ENCODE data around the gene MEIS2.

The MEIS2 gene

GRCh38 chr15:36917411-36918267, 182.7 kb downstream of the MEIS2 start:
- DNase-seq: no peak

- DNase-seq: no peak
Measured at GRCh38 chr15:36914960-36915808, 185.2 kb downstream of the MEIS2 start.

DNA sequence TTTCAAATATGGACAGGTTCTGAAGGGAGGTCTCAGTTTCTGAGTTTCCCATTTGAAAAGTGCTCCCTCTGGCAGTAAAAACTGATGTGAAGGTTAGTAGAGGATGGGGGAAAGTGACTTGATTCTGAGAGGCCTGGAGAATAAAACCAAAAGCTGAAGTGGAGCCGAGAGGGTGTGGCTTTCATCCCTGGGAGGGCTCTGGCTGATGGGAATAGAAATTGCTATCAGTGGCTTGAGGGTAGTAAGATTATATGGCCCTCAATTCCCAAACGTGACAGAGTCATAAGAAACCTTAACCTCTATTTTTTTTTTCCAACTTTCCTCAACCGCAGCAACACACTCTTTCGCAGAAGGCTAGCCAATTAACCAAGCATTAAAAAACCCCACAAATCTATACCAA, 185.9 kb downstream of the MEIS2 start:
- DNase-seq: no peak

- no peak for DNase-seq
Measured at GRCh38 chr15:36912311-36912712, 188.0 kb downstream of the MEIS2 start.

GRCh38 chr15:36911322-36911944, 188.9 kb downstream of the MEIS2 start:
- no peak for DNase-seq

DNA sequence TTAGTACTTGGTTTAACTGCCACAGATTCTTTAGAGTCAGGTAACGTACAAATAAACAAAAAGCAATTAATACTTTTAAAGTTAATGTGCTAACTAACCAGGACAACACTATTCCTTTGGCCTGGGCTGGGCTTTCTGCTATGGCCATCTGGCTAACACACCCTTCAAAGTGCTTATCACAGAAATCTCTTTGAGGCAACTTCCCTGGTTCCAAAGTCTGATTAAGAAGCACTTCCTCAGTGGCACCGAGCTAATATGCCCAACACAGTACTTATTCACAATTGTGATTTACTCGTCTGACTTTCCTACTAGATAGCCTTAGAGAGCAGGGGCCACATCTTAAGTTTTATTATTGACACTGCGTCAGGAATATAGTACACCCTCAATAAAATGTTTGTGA, 191.4 kb downstream of the MEIS2 start:
- no peak for DNase-seq

DNA sequence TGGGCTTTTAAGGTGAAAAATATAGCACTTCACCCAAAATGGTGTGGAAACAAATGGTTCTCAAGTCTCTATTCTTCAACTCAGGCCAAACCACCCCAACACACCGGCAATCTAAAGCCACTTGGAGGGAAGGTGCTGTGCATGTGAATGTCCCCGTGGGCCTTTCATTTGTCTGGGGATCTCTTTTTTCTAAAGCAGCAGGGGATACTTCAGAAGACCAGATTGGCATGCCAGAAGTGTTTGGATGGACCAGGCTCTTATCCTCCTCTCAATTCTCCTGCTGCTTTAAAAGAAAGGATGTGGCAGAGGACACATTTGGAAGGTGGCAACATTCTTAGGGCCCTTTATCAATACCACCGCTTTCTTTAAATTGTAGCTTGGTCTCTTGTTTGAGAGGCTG, 193.1 kb downstream of the MEIS2 start:
- DNase-seq: no peak

GRCh38 chr15:36905908-36906307, 194.4 kb downstream of the MEIS2 start:
- DNase-seq: no peak

DNA sequence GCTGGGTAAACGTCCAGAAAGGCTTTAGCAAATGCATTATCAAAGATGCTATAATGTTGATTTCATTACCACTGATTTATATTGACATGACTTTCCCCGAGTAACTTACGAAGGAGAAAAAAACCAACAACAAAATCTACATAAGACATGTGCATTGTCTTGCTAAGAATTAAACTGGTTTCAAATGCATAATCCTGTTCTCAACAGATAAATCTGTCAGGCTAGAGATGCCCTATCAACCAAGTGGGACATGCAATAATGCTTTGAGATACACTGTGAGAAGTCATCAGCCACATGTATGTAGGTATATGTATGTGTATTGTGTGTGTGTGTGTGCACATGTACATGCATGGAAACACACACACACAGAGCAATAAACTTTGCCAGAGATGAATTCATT, 195.6 kb downstream of the MEIS2 start:
- no peak for DNase-seq

DNA sequence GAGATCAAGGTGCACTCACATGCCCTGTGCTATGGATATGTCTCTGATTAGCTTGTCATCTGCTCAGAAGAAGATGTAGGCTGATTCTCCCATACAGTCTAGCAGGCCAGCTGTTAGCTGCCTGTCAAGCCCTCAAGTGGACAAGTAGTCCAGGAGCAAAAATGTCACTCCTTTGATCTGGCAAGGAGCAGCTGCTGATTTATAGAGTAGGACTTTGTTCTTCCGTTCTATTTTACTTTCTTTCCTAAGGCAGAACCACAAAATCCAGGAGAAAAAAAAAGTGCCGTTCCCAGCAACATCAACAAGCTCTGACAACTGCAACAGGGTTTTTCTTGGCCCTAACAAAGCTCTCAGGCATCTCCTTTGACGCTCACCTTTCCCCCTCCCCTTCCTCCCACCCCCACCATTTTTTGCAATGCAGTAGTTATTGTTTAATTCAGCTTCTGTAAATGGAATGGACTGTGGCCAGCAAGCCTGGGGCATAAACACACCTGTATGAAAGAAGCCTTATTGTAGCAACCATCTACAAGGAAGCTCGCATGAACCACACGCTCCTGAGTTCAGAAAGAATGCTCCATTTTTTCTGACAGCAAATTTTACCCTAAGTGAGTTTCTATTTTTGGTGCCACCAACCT, 196.3 kb downstream of the MEIS2 start:
- DNase-seq: no peak

GRCh38 chr15:36903195-36903594, 197.2 kb downstream of the MEIS2 start:
- no peak for DNase-seq

DNA sequence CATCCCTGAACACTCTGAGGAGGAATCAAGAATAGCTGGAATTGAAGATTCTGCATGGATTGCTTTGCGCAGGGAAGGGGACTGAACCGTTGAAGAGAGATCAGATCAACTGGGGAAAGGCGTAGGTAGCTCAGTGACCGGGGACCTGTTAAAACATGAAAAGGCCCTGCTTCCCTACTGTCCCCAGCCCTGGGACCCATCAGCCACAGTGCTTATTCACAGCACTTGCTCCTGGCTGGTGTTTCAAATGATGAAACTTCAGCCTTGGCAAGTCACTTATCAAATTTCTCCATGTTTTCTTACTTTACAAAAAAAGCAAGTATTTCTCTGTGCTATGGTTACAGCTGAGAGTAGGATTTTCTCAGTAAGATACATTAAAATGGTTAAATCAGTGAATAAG, 199.3 kb downstream of the MEIS2 start:
- DNase-seq: no peak

DNA sequence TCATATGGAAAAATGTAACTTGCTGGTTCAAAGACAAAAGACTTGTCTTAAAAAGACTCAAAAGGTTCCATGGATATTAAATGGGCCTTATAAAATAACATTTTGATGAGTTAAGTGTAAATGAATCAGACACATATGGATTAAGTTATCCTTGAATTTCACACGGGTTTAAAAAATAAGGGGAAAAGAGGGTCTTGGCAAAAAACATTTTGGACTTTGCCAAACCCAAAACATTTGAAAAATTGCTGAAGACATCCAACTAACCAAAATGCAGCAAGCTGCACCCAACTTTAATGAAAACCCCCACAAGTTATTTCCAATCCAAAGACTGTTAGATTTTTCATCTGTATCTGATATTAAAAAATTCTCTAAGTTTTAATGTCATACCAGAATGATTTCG, 200.7 kb downstream of the MEIS2 start:
- DNase-seq: no peak

DNA sequence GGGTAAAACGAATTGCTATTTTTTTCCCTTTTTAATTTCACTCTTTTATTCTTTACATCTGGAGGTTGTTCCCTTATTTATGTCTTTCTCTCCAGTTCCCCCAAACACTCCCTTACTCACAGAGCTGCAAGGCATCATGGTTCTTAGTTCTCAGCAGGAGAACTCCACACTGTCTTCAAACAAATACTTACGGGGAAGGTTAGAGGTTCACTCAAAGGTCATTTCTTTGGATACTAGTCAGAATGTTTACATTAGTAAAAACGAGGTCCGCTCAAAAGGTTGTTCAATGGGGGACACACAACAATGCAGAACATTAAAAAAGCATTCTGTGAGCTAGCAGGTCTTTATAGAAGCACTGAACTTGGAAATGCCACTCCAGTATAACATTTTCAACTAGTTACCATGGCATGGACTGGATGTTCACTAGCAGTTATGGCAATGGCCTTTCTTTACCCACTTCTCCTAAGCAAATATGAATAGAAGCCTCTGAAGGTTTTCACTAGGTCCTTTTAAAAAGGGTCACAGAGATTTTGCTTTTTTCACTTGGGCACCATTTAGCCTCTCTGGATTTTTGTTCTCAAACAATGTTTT, 201.7 kb downstream of the MEIS2 start:
- no peak for DNase-seq

DNA sequence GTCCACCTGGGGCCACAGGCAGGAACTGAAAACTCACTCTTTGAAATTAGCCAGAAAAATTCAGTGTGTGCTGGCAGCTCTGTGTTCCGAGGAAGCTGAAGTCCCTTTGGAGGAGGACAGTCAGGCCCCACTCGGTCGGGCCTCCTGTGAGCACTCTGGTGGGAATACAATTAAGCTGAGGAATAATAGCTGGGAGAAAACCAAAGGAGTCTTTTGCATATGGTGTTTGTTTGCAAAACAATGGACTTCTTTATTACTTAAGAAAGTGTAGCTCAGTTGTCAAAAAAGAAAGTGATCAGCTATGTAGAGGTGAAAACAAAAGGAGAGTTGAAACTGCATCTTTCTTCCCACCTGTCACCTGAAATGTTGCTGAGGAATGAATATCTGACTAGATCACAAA, 202.5 kb downstream of the MEIS2 start:
- DNase-seq: no peak

GRCh38 chr15:36896949-36897348, 203.4 kb downstream of the MEIS2 start:
- DNase-seq: no peak

DNA sequence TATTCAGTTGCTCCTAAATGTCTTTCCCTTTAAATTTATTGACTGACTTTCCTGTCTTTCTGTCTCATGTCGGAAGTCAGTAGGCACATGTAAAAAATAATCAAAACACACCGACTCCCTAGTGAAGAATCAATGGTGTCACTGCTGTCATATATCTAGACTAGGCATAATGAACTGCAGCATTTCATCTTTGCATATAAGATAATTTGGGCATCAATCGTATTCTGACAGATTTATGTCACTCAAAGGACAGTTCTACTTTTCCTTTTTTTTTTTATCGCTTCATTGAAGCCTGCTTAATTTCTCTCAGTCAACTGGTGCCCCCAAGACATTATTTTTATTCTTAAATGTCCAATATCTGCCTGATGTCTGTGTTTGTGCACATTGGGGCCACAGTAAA, 206.3 kb downstream of the MEIS2 start:
- DNase-seq: no peak

- no peak for DNase-seq
Measured at GRCh38 chr15:36893276-36893675, 207.1 kb downstream of the MEIS2 start.

- DNase-seq: no peak
Measured at GRCh38 chr15:36888011-36888992, 212.0 kb downstream of the MEIS2 start.

GRCh38 chr15:36887214-36887961, 213.0 kb downstream of the MEIS2 start:
- DNase-seq: no peak

DNA sequence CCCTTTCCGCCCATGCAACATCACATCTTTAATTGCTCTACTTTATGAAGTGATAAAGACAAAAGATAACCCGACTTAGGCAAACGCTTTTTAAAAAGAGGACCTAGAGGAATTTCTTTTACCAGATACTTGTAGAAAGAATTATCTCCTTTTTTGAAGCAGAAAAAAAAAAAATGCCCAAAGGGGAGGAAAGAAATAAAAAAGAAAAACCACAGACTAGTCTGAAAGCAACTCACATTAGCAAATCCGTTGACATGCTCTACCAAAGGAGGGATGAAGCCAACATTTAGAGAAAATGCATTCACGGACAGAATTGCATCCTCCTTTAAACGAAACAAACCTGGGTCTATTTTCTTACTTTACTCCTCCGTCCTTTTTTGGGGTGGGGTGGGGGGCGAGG, 213.6 kb downstream of the MEIS2 start:
- no peak for DNase-seq

Measured in NCI-H1694 (cell line).